HepG2 (cell line): ENCODE results near the gene ZFYVE28. TPM values are rescaled to one million over a fixed set of nuclear protein-coding genes. Genes with fewer than 3 reads are reported as not detected.

Source experiments
- ATF2 ChIP-seq: sonication (generic); formaldehyde crosslinking; IDR thresholded peaks from 2 replicates; pipeline ENCODE4 v1.4.0; 2020; ENCODE audit warnings: missing genetic modification reagents
- ELF3 ChIP-seq: IDR thresholded peaks from 2 replicates; pipeline ENCODE4 v1.6.1; 2016; ENCODE audit warnings: missing genetic modification reagents, missing compliant biosample characterization
- GZF1 ChIP-seq: sonication (generic); formaldehyde crosslinking; IDR thresholded peaks from 2 replicates; pipeline ENCODE4 v1.5.1; 2020; ENCODE audit warnings: mild to moderate bottlenecking, missing genetic modification reagents
- HHEX ChIP-seq: IDR thresholded peaks from 2 replicates; pipeline ENCODE4 v1.6.1; 2016; ENCODE audit warnings: control low read depth
- HIVEP1 ChIP-seq: sonication (generic); formaldehyde crosslinking; IDR thresholded peaks from 2 replicates; pipeline ENCODE4 v1.4.0; 2020; ENCODE audit warnings: mild to moderate bottlenecking, missing genetic modification reagents
- IKZF5 ChIP-seq: IDR thresholded peaks from 2 replicates; pipeline ENCODE4 v1.6.1; 2018; ENCODE audit warnings: missing genetic modification reagents, mild to moderate bottlenecking, missing compliant biosample characterization
- KAT8 ChIP-seq: IDR thresholded peaks from 2 replicates; pipeline ENCODE4 v1.6.1; 2016; ENCODE audit warnings: missing genetic modification reagents, missing compliant biosample characterization
- MED1 ChIP-seq: sonication (generic); formaldehyde crosslinking; IDR thresholded peaks from 2 replicates; pipeline ENCODE4 v1.4.0; 2020; ENCODE audit warnings: missing genetic modification reagents
- PCBP1 ChIP-seq: fragments of 200-400 bp; formaldehyde crosslinking; IDR thresholded peaks from 2 replicates; pipeline ENCODE4 v1.6.1; 2017; ENCODE audit warnings: mild to moderate bottlenecking, low read depth, low read length, borderline replicate concordance
- POGK ChIP-seq: sonication (generic); formaldehyde crosslinking; conservative IDR thresholded peaks from 2 replicates; pipeline ENCODE4 v1.8.0; 2022; ENCODE audit warnings: mild to moderate bottlenecking, moderate library complexity, missing genetic modification reagents
- RXRA ChIP-seq: sonication (generic); formaldehyde crosslinking; IDR thresholded peaks from 2 replicates; pipeline ENCODE4 v1.5.1; 2020; ENCODE audit warnings: missing genetic modification reagents
- TGIF2 ChIP-seq: IDR thresholded peaks from 2 replicates; pipeline ENCODE4 v1.6.1; 2016; ENCODE audit warnings: control low read depth, missing compliant biosample characterization
- TRAFD1 ChIP-seq: sonication (generic); formaldehyde crosslinking; IDR thresholded peaks from 2 replicates; pipeline ENCODE4 v1.5.1; 2020; ENCODE audit warnings: missing genetic modification reagents, mild to moderate bottlenecking, borderline replicate concordance
- ZBTB38 ChIP-seq: sonication (generic); formaldehyde crosslinking; IDR thresholded peaks from 2 replicates; pipeline ENCODE4 v1.5.1; 2020; ENCODE audit warnings: mild to moderate bottlenecking, missing genetic modification reagents
- ZNF160 ChIP-seq: sonication (generic); formaldehyde crosslinking; IDR thresholded peaks from 2 replicates; pipeline ENCODE4 v1.8.0; 2022; ENCODE audit warnings: mild to moderate bottlenecking, inconsistent platforms, missing genetic modification reagents
- ZNF263 ChIP-seq: sonication (generic); formaldehyde crosslinking; IDR thresholded peaks from 2 replicates; pipeline ENCODE4 v1.4.0; 2020; ENCODE audit warnings: missing genetic modification reagents
- ZNF280D ChIP-seq: sonication (generic); formaldehyde crosslinking; IDR thresholded peaks from 2 replicates; pipeline ENCODE4 v1.5.1; 2020; ENCODE audit warnings: mild to moderate bottlenecking, missing genetic modification reagents
- ZNF367 ChIP-seq: sonication (generic); formaldehyde crosslinking; IDR thresholded peaks from 2 replicates; pipeline ENCODE4 v1.4.0; 2020; ENCODE audit warnings: missing genetic modification reagents, borderline replicate concordance
- ZNF576 ChIP-seq: sonication (generic); formaldehyde crosslinking; IDR thresholded peaks from 2 replicates; pipeline ENCODE4 v1.4.0; 2020; ENCODE audit warnings: mild to moderate bottlenecking, missing genetic modification reagents
- polyA plus RNA-seq, 8 experiments: library from polyadenylated mRNA; depleted of rRNA in 3 of 8; stranded (reverse) in 7 of 8; unstranded in 1 of 8; fragments of >200 nt; fragmentation: Illumina TruSeq in 4 of 8; extraction: Trizol in 4 of 8; gene quantifications; 2 replicates each; pipeline versions ENCODE4 v1.2.1 to v1.2.3, GENCODE V29; 2011 to 2016; ENCODE audit warnings: low read depth in 4 of 8, missing spikeins in 1 of 8, mixed read lengths in 1 of 8; ENCODE audit not compliant: insufficient read depth in 1 of 8
- total RNA-seq, 5 experiments: library from RNA; depleted of rRNA; stranded (reverse); fragments of >200 nt; fragmentation: Illumina TruSeq; extraction: Trizol; gene quantifications; 2 replicates each; pipeline ENCODE4 v1.2.3, GENCODE V29; 2016; ENCODE audit warnings: low read depth in 1 of 5

The ZFYVE28 gene
- total and polyA plus RNA-seq, 2 of the 13 experiments (the other 11 are each of a cell fraction or from before 2014, with no cell fraction given) = 0.12 to 0.22 TPM

GRCh38 chr4:2441393-2442174 lies 23.1 kb upstream of the ZFYVE28 start (continued):
- TF ChIP-seq ZNF280D (peak; percentile 56; the same call in 1 of the 2 replicates), ELF3 (CRISPR knock-in tag) (0 out of 2 replicates have a peak, but pooled peaks have one; percentile 21), IKZF5 (CRISPR knock-in tag) (peak; percentile 81; the same call in 1 of the 2 replicates), ZNF160 (CRISPR knock-in tag) (peak; percentile 68; the same call in 1 of the 2 replicates), ZBTB38 (CRISPR knock-in tag) (peak; percentile 70), RXRA (CRISPR knock-in tag) (peak; percentile 46; the same call in 1 of the 2 replicates), GZF1 (CRISPR knock-in tag) (0 out of 2 replicates have a peak, but pooled peaks have one; percentile 56), HHEX (CRISPR knock-in tag) (no peak), MED1 (CRISPR knock-in tag) (peak; percentile 42; the same call in 1 of the 2 replicates), ZNF576 (CRISPR knock-in tag) (no peak), ZNF263 (CRISPR knock-in tag) (peak; percentile 69), POGK (CRISPR knock-in tag) (0 out of 2 replicates have a peak, but pooled peaks have one; percentile 46), ZNF367 (CRISPR knock-in tag) (no peak), KAT8 (CRISPR knock-in tag) (peak; percentile 46; the same call in 1 of the 2 replicates), HIVEP1 (0 out of 2 replicates have a peak, but pooled peaks have one; percentile 42), TRAFD1 (CRISPR knock-in tag) (no peak), PCBP1 (0 out of 2 replicates have a peak, but pooled peaks have one; percentile 32), TGIF2 (0 out of 2 replicates have a peak, but pooled peaks have one; percentile 18), ATF2 (CRISPR knock-in tag) (0 out of 2 replicates have a peak, but pooled peaks have one; percentile 31)
